Cortex of kidney (tissue), 1 donor: ENCODE results near the gene WWP2.

Experiments used
- DNase-seq: peaks from one replicate; lab custom pipeline; 2025; lab: John Stamatoyannopoulos, UW

WWP2 gene

GRCh38 chr16:69927056-69927757 lies 165.1 kb downstream of the WWP2 start:
- DNase-seq, result no peak

- no peak for DNase-seq
Measured at GRCh38 chr16:69928856-69929400, 166.8 kb downstream of the WWP2 start.

GRCh38 chr16:69929480-69929879 lies 167.3 kb downstream of the WWP2 start:
- DNase-seq, result no peak

- DNase-seq, result no peak
Measured at GRCh38 chr16:69930117-69930776, 168.1 kb downstream of the WWP2 start.

DNA sequence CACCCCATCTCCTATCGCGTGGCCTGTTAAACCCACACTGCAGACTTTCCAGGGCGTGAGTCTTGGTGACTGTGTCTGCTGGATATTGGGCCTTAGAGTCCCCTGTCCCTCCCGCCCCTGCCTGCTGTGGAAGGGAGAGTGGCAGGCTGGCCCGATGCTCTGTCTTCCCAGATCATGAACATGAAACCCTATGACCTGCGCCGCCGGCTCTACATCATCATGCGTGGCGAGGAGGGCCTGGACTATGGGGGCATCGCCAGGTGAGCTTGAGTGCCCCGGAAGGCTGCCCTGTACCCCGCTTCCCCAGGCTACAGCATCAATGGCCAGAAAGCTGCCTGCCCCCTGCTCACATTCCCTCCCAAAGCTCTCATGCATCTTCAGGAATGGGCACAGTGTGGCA lies 169.5 kb downstream of the WWP2 start:
- DNase-seq, result no peak

GRCh38 chr16:69932228-69932627 lies 170.1 kb downstream of the WWP2 start:
- DNase-seq, result no peak

DNA sequence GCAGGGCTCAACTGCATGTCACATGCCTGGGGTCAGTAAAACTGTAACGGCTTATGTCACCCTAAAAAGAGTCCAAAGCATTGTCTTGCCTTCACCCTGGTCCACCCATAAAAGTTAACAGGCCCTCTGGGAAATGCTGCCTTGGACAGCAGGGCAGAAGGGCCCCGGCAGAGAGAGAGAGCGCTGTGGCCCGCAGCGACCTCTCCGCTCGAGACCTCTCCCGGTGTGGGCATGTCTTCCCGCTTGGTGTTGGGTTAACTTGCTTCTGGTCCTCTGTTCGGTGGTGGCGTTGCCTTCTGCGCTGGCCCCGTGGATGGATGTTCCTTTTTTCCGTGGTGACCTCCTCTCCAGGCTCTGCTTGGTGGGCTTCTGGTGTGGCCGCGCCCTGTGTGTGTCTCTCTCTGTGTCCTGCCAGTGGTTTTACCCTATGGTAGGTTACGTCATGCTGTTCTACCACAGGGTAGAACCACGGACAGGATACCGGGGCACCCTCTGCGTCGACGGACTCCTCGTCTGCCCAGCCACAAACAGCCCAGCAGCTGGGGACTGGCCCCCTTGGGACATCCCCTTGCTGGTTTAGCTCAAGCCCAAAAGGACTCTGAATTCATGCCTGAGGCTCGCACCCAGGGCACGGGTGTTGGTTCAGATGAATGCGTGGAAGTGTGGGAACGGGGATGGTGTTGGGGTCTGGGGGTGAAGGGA lies 170.7 kb downstream of the WWP2 start:
- DNase-seq, result no peak

- DNase-seq, result no peak
Measured at GRCh38 chr16:69934044-69934443, 171.9 kb downstream of the WWP2 start.

GRCh38 chr16:69934751-69935150 lies 172.6 kb downstream of the WWP2 start:
- no peak for DNase-seq

DNA sequence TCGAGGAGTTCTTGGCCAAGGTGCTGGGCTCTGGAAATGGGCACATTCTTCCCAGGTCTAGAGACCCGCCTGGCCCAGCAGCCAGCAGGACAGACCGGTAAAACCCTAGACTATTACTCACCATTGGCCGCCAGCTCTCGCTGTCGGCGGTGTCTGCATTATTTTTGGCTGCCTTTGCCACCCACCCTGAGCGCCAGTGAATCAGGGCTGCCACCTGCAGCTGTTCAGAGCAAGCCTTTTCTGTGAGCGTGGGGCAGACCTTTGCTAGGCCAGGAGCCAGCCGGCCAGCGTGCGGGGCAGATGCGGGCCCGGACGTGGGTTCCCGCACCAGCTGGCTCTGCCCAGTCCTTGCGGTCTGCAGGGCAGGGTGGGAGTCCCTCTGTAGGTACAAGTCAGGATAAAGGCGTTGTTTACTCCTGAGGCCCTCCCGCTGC lies 173.2 kb downstream of the WWP2 start:
- DNase-seq, result no peak

GRCh38 chr16:69935740-69936139 lies 173.6 kb downstream of the WWP2 start:
- DNase-seq, result no peak

DNA sequence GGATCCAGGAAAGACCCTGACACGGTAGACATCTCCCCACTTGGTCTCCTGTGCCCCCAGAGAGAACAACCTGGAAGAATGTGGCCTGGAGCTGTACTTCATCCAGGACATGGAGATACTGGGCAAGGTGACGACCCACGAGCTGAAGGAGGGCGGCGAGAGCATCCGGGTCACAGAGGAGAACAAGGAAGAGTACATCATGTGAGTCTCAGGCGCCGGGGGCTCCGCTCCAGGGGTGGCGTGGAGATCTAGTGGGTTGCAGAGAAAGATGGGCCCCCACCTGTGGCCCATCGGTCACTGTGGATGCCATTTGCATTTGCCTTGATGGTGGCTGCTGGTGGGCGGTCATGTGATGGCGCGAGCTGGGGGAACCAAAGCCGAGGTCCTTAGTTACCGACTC lies 174.1 kb downstream of the WWP2 start:
- no peak for DNase-seq

- DNase-seq, result no peak
Measured at GRCh38 chr16:69936751-69937211, 174.6 kb downstream of the WWP2 start.

- DNase-seq, result no peak
Measured at GRCh38 chr16:69937465-69937951, 175.4 kb downstream of the WWP2 start.

DNA sequence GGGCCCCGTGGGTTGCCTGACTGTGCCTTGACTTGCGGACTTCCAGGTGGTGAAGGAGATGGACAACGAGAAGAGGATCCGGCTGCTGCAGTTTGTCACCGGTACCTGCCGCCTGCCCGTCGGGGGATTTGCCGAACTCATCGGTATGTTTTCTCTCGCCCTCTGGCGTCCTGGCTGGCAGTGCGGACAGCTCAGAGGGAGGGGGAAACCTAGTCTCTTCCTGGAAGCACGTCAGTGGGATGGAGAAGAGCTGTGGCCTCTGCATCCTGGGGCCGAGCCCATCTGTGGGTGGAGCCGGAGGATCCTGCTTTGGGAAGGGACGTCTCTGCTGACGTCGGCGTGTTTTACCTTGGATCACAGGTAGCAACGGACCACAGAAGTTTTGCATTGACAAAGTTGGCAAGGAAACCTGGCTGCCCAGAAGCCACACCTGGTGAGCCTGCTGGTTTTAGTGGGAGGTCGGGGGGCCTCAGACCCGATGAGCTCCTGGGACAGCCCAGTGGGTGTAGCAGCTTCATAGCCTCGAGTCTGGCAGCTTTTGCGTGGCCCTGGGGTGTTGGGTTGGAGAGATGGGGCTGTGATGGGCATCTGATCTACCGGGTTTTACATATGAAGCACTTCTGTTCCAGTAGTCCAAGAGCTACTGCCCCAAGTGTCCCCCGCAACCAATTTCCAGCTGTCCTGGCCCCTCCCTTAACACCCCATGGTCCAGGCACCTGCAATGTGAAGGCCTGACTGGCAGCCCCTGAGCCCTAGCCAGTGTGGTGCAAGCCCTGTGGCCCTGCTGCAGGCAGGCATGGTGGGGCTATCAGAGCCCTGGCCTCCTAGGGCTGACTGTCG lies 177.1 kb downstream of the WWP2 start:
- no peak for DNase-seq

DNA sequence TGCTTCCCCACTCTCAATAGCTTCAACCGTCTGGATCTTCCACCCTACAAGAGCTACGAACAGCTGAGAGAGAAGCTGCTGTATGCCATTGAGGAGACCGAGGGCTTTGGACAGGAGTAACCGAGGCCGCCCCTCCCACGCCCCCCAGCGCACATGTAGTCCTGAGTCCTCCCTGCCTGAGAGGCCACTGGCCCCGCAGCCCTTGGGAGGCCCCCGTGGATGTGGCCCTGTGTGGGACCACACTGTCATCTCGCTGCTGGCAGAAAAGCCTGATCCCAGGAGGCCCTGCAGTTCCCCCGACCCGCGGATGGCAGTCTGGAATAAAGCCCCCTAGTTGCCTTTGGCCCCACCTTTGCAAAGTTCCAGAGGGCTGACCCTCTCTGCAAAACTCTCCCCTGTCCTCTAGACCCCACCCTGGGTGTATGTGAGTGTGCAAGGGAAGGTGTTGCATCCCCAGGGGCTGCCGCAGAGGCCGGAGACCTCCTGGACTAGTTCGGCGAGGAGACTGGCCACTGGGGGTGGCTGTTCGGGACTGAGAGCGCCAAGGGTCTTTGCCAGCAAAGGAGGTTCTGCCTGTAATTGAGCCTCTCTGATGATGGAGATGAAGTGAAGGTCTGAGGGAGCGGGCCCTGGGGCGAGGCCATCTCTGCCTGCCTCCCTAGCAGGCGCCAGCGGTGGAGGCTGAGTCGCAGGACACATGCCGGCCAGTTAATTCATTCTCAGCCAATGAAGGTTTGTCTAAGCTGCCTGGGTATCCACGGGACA lies 177.9 kb downstream of the WWP2 start:
- DNase-seq, result no peak

GRCh38 chr16:69940676-69941075 lies 178.5 kb downstream of the WWP2 start:
- DNase-seq, result no peak

DNA sequence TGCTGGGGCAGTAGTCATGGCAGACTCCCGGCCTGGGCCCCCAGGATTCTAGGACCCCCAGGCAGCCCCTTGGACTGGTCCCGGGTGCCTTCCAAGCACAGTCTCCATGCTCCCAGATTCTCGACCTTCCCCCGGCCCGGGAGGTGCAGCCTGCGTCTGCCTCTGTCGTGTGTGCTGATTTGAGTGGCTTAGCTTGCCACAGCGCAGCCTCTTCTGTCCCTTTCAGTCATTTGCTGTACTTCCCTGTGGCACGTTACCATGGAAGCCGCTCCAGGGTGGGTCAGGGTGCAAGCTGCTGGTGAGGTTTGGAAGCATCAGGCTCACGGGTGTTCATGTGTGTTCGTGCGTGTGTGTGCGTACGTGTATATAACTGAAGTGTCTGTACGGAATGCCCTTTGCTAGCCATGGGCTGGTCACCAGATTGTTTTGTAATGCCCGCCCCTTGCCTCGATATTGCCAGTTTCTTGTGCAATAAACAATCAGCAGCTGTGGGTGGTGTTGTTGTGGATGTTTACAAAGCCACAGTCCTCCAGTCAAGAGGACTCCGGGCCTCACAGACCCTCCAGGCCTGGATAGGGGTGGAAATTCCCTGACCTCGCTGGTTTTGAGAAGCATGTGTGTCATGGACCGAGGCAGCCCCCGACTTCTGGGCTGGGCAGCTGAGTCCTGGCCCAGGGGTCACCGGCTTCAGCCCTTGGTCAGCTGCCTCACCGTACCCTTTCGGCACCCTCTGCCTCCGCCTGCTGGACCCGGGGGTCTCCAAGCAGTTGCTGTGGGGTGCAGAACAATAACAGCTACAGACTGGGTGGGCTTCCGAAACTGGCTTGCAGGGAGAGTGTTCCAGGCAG lies 179.3 kb downstream of the WWP2 start:
- no peak for DNase-seq

- DNase-seq, result no peak
Measured at GRCh38 chr16:69942099-69942491, 180.0 kb downstream of the WWP2 start.

- no peak for DNase-seq
Measured at GRCh38 chr16:69942627-69943170, 180.6 kb downstream of the WWP2 start.
